Measurements from ENCODE around the gene KCNIP3.

Gene KCNIP3

GRCh38 chr2:95284886-95285541, 12.1 kb upstream of the KCNIP3 start:
- no peak for TF ChIP-seq CTCF (IDR thresholded peaks at IDR 0.05; ENCODE audit: low read depth, low read length, missing control alignments)
- H3K4me3 ChIP-seq (replicated peaks; ENCODE audit: low read depth, low read length) = no peak overlapping the region
- no peak for DNase-seq (ENCODE audit: extremely low read depth, low read depth)

GRCh38 chr2:95285542-95285932, 11.6 kb upstream of the KCNIP3 start:
- no peak for DNase-seq (ENCODE audit: extremely low read depth, low read depth)
- no peak overlapping the region for H3K4me3 ChIP-seq (replicated peaks; ENCODE audit: low read depth, low read length)
- no peak for TF ChIP-seq CTCF (IDR thresholded peaks at IDR 0.05; ENCODE audit: low read depth, low read length, missing control alignments)

GRCh38 chr2:95287336-95287735, 9.8 kb upstream of the KCNIP3 start:
- TF ChIP-seq CTCF (IDR thresholded peaks at IDR 0.05; ENCODE audit: low read depth, low read length, missing control alignments) = no peak
- DNase-seq (ENCODE audit: extremely low read depth, low read depth) = no peak
- no peak overlapping the region for H3K4me3 ChIP-seq (replicated peaks; ENCODE audit: low read depth, low read length)

GRCh38 chr2:95287806-95288205, 9.3 kb upstream of the KCNIP3 start:
- H3K4me3 ChIP-seq (replicated peaks; ENCODE audit: low read depth, low read length) = no peak overlapping the region
- TF ChIP-seq CTCF (IDR thresholded peaks at IDR 0.05; ENCODE audit: low read depth, low read length, missing control alignments) = no peak
- DNase-seq (ENCODE audit: extremely low read depth, low read depth) = no peak

GRCh38 chr2:95289253-95289652, 7.9 kb upstream of the KCNIP3 start:
- TF ChIP-seq CTCF (IDR thresholded peaks at IDR 0.05; ENCODE audit: low read depth, low read length, missing control alignments) = no peak
- DNase-seq (ENCODE audit: extremely low read depth, low read depth) = no peak
- H3K4me3 ChIP-seq (replicated peaks; ENCODE audit: low read depth, low read length) = no peak overlapping the region

- TF ChIP-seq CTCF (IDR thresholded peaks at IDR 0.05; ENCODE audit: low read depth, low read length, missing control alignments) = no peak
- no peak for DNase-seq (ENCODE audit: extremely low read depth, low read depth)
- no peak overlapping the region for H3K4me3 ChIP-seq (replicated peaks; ENCODE audit: low read depth, low read length)
Measured at GRCh38 chr2:95291222-95291621, 5.9 kb upstream of the KCNIP3 start.
